K562 (cell line): Measurements from ENCODE around the gene MAST4.

Experiments
- ARID3A ChIP-seq: IDR thresholded peaks from 2 replicates; pipeline ENCODE4 v1.6.1; 2012; ENCODE audit warnings: low read depth, low read length, improper control_type of control experiment, borderline replicate concordance
- ATF1 ChIP-seq, 2 experiments: fragments of 450-650 bp in 1 of 2; IDR thresholded peaks; 2 replicates each; pipeline ENCODE4 v1.6.1; 2016; ENCODE audit warnings: missing compliant biosample characterization in 1 of 2, missing genetic modification characterization in 1 of 2
- CTCF ChIP-seq, 3 experiments: IDR thresholded peaks in 2 of 3; conservative IDR thresholded peaks in 1 of 3; 2 replicates each; pipeline ENCODE4 v1.5.1; 2011 to 2012; ENCODE audit warnings: low read length in 3 of 3, mild to moderate bottlenecking in 3 of 3, control low read depth in 2 of 3, improper control_type of control experiment in 1 of 3, inconsistent platforms in 1 of 3, low read depth in 1 of 3, mixed read lengths in 1 of 3, moderate library complexity in 1 of 3; ENCODE audit not compliant: insufficient read depth in 2 of 3
- FOXM1 ChIP-seq, 2 experiments: fragments of 450-650 bp in 1 of 2; sonication (generic) in 1 of 2; formaldehyde crosslinking in 1 of 2; IDR thresholded peaks; 2 replicates each; pipeline versions ENCODE4 v1.6.1 to v1.9.0; 2017 to 2022; ENCODE audit warnings: low read depth in 2 of 2, mild to moderate bottlenecking in 2 of 2, missing genetic modification reagents in 1 of 2, moderate library complexity in 1 of 2
- GABPA ChIP-seq: fragments of 200-800 bp; sonication (Bioruptor generic); conservative IDR thresholded peaks from 2 replicates; pipeline ENCODE4 v1.6.1; 2016; ENCODE audit warnings: low read depth, missing genetic modification characterization, missing compliant biosample characterization
- HNRNPUL1 ChIP-seq: fragments of 200-400 bp; formaldehyde crosslinking; IDR thresholded peaks from 2 replicates; pipeline ENCODE4 v1.6.1; 2017; ENCODE audit warnings: low read length
- ID3 ChIP-seq, 2 experiments: fragments of 250-450 bp in 1 of 2; fragments of 450-650 bp in 1 of 2; sonication (Bioruptor Pico) in 1 of 2; IDR thresholded peaks; 2 replicates each; pipeline versions ENCODE4 v1.6.1 to v1.8.0; 2016 to 2021; ENCODE audit warnings: mild to moderate bottlenecking in 2 of 2, moderate library complexity in 2 of 2, missing compliant biosample characterization in 1 of 2, missing genetic modification characterization in 1 of 2
- POLR2A ChIP-seq: fragments of 450-650 bp; conservative IDR thresholded peaks from 2 replicates; pipeline ENCODE4 v1.6.1; 2016
- SLC30A9 ChIP-seq: fragments of 250-450 bp; sonication (Bioruptor Pico); IDR thresholded peaks from 2 replicates; pipeline ENCODE4 v1.8.0; 2022; ENCODE audit warnings: mild to moderate bottlenecking, moderate library complexity
- TAF1 ChIP-seq: IDR thresholded peaks from 2 replicates; pipeline ENCODE4 v1.6.1; 2011; ENCODE audit warnings: mild to moderate bottlenecking, low read length, moderate library complexity; ENCODE audit not compliant: insufficient read depth, control insufficient read depth, severe bottlenecking; ENCODE audit errors: extremely low read depth
- ZKSCAN8 ChIP-seq: fragments of 200-800 bp; sonication (Bioruptor generic); IDR thresholded peaks from 2 replicates; pipeline ENCODE4 v1.6.1; 2016; ENCODE audit warnings: missing genetic modification characterization, missing compliant biosample characterization

GRCh38 chr5:67063791-67064190, 467.6 kb downstream of the MAST4 start:
- TF ChIP-seq ID3 (CRISPR knock-in tag; IDR thresholded peaks at IDR 0.05), result no peak
- TF ChIP-seq ID3 (tag; IDR thresholded peaks at IDR 0.05), result no peak
- no peak for TF ChIP-seq ZKSCAN8 (CRISPR knock-in tag)
- no peak for TF ChIP-seq GABPA (tag)
- no peak for TF ChIP-seq POLR2A
- no peak for TF ChIP-seq SLC30A9 (CRISPR knock-in tag)
- TF ChIP-seq FOXM1 (IDR thresholded peaks at IDR 0.05; ENCODE audit: low read depth), result no peak
- no peak for TF ChIP-seq FOXM1 (CRISPR knock-in tag; IDR thresholded peaks at IDR 0.05; ENCODE audit: low read depth)
- TF ChIP-seq ARID3A, result no peak
- no peak for TF ChIP-seq HNRNPUL1
- TF ChIP-seq ATF1 (CRISPR knock-in tag; IDR thresholded peaks at IDR 0.05), result no peak
- no peak for TF ChIP-seq ATF1 (tag; IDR thresholded peaks at IDR 0.05)
- TF ChIP-seq CTCF (IDR thresholded peaks at IDR 0.05 in 2 of 3, conservative IDR thresholded peaks at IDR 0.05 in 1 of 3; ENCODE audit: insufficient read depth in 2 of 3, low read depth in 1 of 3, low read length in 3 of 3), result no peak
- no peak for TF ChIP-seq TAF1
